Measurements from ENCODE around the gene PSMA3.

Gene PSMA3

GRCh38 chr14:58272588-58273372 is 28.1 kb downstream of the PSMA3 start:
- DNase-seq (ENCODE audit: low read depth in 3 of 3) = no peak

DNA sequence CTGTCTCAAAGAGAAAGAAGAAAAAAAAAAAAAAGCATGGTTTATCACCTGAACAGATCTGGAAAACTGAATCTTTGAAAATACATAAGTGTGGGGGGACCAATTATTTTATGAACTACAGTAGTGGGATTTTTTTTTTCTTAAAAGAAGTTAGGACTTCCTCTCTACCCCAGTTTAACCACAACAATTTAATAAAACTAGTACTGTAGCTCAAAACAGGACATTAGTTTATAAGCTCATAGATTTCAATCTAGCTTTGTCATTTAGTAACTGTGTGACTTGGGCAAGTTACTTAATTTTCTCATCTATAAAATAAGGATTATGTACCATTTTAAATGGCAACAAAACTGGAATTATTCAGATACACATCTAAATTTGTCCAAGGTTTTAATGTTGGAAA is 30.2 kb downstream of the PSMA3 start:
- DNase-seq (ENCODE audit: low read depth in 3 of 3) = no peak

- no peak for DNase-seq (ENCODE audit: low read depth in 3 of 3)
These were observed 31.0 kb downstream of the PSMA3 start for GRCh38 chr14:58275527-58276190.

GRCh38 chr14:58276208-58276607 is 31.6 kb downstream of the PSMA3 start:
- DNase-seq (ENCODE audit: low read depth in 3 of 3) = no peak

- DNase-seq (ENCODE audit: low read depth in 3 of 3) = no peak
These were observed 33.5 kb downstream of the PSMA3 start for GRCh38 chr14:58278177-58278576.

- DNase-seq (ENCODE audit: low read depth in 3 of 3) = peak in 1 of 3 donors; percentile 13
These were observed 36.5 kb downstream of the PSMA3 start for GRCh38 chr14:58280954-58281787.

DNA sequence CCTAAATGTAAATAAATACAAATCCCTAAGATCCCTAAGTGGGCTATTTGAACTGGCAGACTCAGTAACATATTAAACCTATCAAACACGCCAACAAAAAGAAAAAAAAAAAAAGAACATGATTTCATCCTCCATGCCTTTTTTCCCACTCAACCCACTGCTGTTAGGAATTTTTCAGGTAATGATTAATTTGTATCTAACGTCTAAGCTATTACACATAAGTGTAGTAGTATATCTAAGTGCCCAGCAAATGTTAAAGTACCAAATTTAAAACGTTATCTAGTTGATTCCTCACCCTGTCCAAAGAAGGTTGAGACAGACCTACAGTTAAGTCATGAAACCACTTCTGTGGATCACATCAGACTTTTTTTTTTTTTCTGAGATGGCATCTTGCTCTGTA is 37.3 kb downstream of the PSMA3 start:
- DNase-seq (ENCODE audit: low read depth in 3 of 3) = no peak

GRCh38 chr14:58282925-58283593 is 38.4 kb downstream of the PSMA3 start:
- DNase-seq (ENCODE audit: low read depth in 3 of 3) = no peak

DNA sequence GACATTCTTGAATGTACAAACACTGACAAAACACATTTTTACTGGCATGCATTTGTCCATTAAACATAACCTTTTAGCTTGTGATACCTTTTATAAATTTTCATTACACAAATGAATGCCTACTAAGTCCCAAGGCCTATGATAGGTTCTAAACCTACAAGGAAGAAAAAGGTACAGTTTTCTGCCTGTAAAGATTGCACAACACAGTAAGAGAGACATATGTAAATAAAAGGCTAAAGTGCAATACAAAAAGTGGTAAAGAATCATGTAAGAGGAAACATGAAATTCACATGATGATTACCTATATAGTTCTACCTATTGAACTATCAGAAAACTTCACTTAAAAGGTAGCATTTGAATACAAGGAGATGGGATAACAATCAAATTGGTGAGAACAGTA is 39.1 kb downstream of the PSMA3 start:
- DNase-seq (ENCODE audit: low read depth in 3 of 3) = no peak

GRCh38 chr14:58285132-58285531 is 40.5 kb downstream of the PSMA3 start:
- no peak for DNase-seq (ENCODE audit: low read depth in 3 of 3)

DNA sequence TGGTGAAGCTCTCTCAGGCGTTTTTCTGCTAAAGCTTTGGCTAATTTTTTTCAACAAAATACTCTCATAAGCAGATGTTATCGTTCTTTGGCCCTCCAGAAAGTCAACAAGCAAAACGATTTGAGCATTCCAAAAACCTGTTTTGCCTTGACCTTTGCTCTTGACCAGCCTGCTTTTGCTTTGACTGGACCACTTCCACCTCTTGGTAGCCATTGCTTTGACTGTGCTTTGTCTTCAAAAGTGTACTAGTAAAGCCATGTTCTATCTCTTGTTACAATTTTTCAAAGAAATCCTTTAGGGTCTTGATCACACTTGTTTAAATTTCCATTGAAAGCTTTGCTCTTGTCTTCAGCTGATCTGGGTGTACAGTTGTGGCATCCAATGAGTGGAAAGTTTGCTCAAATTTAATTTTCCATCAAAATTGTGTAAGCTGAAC is 43.0 kb downstream of the PSMA3 start:
- no peak for DNase-seq (ENCODE audit: low read depth in 3 of 3)

DNA sequence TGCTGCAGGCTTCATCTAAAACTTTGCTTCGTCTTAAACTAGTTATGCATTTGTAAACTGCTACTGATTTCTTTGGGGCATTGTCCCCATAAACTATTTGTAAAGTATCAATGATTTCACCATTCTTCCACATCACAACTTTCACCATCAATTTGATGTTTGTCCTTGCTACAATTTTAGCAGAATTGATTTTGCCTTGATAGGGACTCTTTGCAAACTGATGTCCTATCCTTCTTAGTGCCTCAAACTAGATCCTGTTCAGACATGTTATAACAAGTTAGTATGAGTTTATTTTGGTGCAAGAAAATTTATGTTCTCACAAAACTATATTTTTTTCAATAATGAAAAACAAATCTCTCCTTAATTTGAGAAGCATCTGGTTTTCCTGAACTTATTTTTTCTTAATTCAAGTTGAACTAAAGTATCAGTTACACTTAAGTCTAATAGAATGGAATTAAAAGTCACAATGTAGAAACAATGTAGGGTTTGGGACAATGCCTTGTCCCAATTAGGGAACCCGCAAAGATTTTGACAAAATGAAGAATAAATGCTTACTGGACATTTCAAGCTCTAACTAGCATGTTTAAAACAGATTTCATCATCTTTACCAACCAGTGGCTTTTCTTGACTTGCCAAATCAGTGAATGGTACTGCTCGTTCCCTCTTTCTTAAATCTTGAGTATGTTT is 43.6 kb downstream of the PSMA3 start:
- DNase-seq (ENCODE audit: low read depth in 3 of 3) = no peak

DNA sequence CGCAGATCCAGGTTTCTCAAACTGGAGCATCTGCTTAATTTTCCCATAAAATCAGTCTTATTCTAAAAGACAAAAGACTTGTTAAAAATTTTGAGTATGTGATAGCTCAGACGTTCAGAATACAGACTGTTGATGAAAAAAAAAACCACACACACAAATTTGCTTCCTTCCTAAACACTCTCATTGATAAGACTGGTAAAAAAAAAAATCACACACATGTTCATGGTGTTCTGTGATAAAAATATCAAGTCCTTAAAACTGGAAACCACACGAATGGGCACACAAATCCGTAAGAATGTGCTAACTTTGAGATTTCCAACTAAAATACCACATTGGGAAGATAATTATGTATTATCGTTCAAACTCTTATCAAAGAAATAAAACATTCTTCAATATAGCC is 47.0 kb downstream of the PSMA3 start:
- DNase-seq (ENCODE audit: low read depth in 3 of 3) = no peak

- DNase-seq (ENCODE audit: low read depth in 3 of 3) = no peak
These were observed 47.5 kb downstream of the PSMA3 start for GRCh38 chr14:58292187-58292586.

- no peak for DNase-seq (ENCODE audit: low read depth in 3 of 3)
These were observed 49.6 kb downstream of the PSMA3 start for GRCh38 chr14:58294201-58294600.

- no peak for DNase-seq (ENCODE audit: low read depth in 3 of 3)
These were observed 52.1 kb downstream of the PSMA3 start for GRCh38 chr14:58296726-58297125.

DNA sequence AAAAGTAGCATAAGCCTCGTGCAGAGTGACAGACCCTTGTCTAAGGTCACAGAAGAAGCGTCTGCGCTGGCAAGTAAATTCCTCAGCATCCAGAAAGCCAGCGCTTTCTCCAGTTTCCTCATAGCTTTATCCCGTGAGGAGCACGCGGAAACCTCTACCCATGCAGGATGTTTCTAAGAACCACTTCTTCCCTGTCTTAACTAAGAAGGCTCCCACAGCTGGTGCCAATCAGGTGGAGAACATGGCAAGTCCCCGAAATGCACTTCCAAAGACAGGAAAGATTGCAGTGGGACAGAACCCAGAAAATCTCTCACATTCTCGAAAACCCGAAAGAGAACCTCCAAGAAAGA is 52.7 kb downstream of the PSMA3 start:
- no peak for DNase-seq (ENCODE audit: low read depth in 3 of 3)

- DNase-seq (ENCODE audit: low read depth in 3 of 3) = peak; percentile 96 to 97 (median 96)
These were observed 53.3 kb downstream of the PSMA3 start for GRCh38 chr14:58297762-58298476.

- peak in 2 of 3 donors; percentile 55 to 62 for DNase-seq (ENCODE audit: low read depth in 3 of 3)
These were observed 54.1 kb downstream of the PSMA3 start, which contains the start of gene ARID4A for GRCh38 chr14:58298477-58299400. TSS of gene ARID4A (plus strand) at chr14:58298555. CDS start at chr14:58299855, 1,300 bp downstream.

Measured in stimulated activated CD4-positive, alpha-beta T cell treated with anti-CD3 and anti-CD28 coated beads, TNF-alpha, amount 100 ng/mL, for 48 hours (primary cell).